SK-N-SH (cell line): Measurements from ENCODE around the gene ATP8B3. TPM values are rescaled to one million over a fixed set of nuclear protein-coding genes. Genes with fewer than 3 reads are reported as not detected.
A peak's percentile ranks its signal among the peaks of the same experiment; 100 is the strongest.

Source experiments
- CTCF ChIA-PET: fragments of 300-600, 350-600 bp; formaldehyde crosslinking; extraction: SDS; loops from one replicate; lab custom pipeline; 2021; lab: Yijun Ruan, JAX
- POLR2A ChIA-PET: fragments of 350-600 bp; sonication (Branson Sonifier 250); formaldehyde crosslinking; extraction: SDS; loops from one replicate; lab custom pipeline; 2020; ENCODE audit warnings: antibody characterized with exemption, inconsistent platforms; lab: Yijun Ruan, JAX
- DNase-seq: peaks from one replicate; pipeline ENCODE4 v3.0.0; 2012
- H2AFZ ChIP-seq: fragments of 200-600 bp; sonication (generic); 2 replicates; pipeline ENCODE4 v1.8.1; 2016; ENCODE audit warnings: antibody characterized with exemption, mild to moderate bottlenecking, low read depth
- H3F3A ChIP-seq: fragments of 200-600 bp; sonication (generic); replicated peaks from 2 replicates; pipeline ENCODE3; 2016; ENCODE audit warnings: antibody characterized with exemption, mild to moderate bottlenecking; ENCODE audit not compliant: insufficient read depth
- H3K27ac ChIP-seq, 2 experiments: fragments of 200-500 bp in 1 of 2; fragments of 200-600 bp in 1 of 2; sonication (Bioruptor generic) in 1 of 2; sonication (generic), shearing (Covaris generic) in 1 of 2; 2 replicates each; pipeline versions ENCODE4 v1.5.1 to v1.6.1; 2014 to 2016; ENCODE audit warnings: low read depth in 2 of 2, inconsistent platforms in 1 of 2, low read length in 1 of 2, mild to moderate bottlenecking in 1 of 2, mixed read lengths in 1 of 2
- H3K27me3 ChIP-seq: fragments of 200-600 bp; sonication (generic), shearing (Covaris generic); 2 replicates; pipeline ENCODE4 v1.6.1; 2016; ENCODE audit warnings: mixed run types; ENCODE audit not compliant: insufficient read depth
- H3K36me3 ChIP-seq, 2 experiments: fragments of 200-500 bp in 1 of 2; fragments of 200-600 bp in 1 of 2; sonication (Bioruptor generic) in 1 of 2; sonication (generic) in 1 of 2; replicated peaks in 1 of 2; 2 replicates each; pipeline versions ENCODE3 to v1.5.1; 2014 to 2016; ENCODE audit warnings: low read length in 1 of 2, mild to moderate bottlenecking in 1 of 2; ENCODE audit not compliant: insufficient read depth in 2 of 2, control insufficient read depth in 1 of 2
- H3K4me1 ChIP-seq, 2 experiments: fragments of 200-500 bp in 1 of 2; fragments of 200-600 bp in 1 of 2; sonication (Bioruptor generic) in 1 of 2; sonication (generic), shearing (Covaris generic) in 1 of 2; 2 replicates each; pipeline versions ENCODE4 v1.5.1 to v1.6.1; 2014 to 2016; ENCODE audit warnings: low read depth in 1 of 2, low read length in 1 of 2, mixed run types in 1 of 2; ENCODE audit not compliant: insufficient read depth in 2 of 2, control insufficient read depth in 1 of 2
- H3K4me2 ChIP-seq: fragments of 200-600 bp; sonication (generic), shearing (Covaris generic); 2 replicates; pipeline ENCODE4 v1.6.1; 2017; ENCODE audit warnings: mixed run types
- H3K4me3 ChIP-seq, 2 experiments: fragments of 200-500 bp in 1 of 2; fragments of 200-600 bp in 1 of 2; sonication (Bioruptor generic) in 1 of 2; sonication (generic), shearing (Covaris generic) in 1 of 2; 2 replicates each; pipeline versions ENCODE4 v1.5.1 to v1.8.1; 2014 to 2016; ENCODE audit warnings: low read depth in 2 of 2, inconsistent platforms in 1 of 2, low read length in 1 of 2, mild to moderate bottlenecking in 1 of 2, mixed read lengths in 1 of 2, moderate library complexity in 1 of 2
- H3K79me2 ChIP-seq: fragments of 200-600 bp; sonication (generic); 2 replicates; pipeline ENCODE4 v1.8.1; 2017; ENCODE audit warnings: mild to moderate bottlenecking; ENCODE audit not compliant: insufficient read depth
- H3K9ac ChIP-seq: fragments of 200-600 bp; sonication (generic); 2 replicates; pipeline ENCODE4 v1.6.1; 2017; ENCODE audit warnings: mixed run types
- H3K9me2 ChIP-seq: fragments of 200-600 bp; sonication (generic); 2 replicates; pipeline ENCODE4 v1.6.1; 2017; ENCODE audit warnings: mixed run types
- H3K9me3 ChIP-seq: fragments of 200-600 bp; sonication (generic); 2 replicates; pipeline ENCODE4 v1.6.1; 2017; ENCODE audit warnings: mixed run types, mild to moderate bottlenecking, moderate library complexity
- H4K20me1 ChIP-seq: fragments of 200-600 bp; sonication (generic); 2 replicates; pipeline ENCODE4 v1.6.1; 2017; ENCODE audit warnings: mild to moderate bottlenecking, mixed run types; ENCODE audit not compliant: insufficient read depth
- FOXJ3 ChIP-seq: sonication (generic); formaldehyde crosslinking; IDR thresholded peaks from 2 replicates; pipeline ENCODE4 v1.5.1; 2020; ENCODE audit warnings: mild to moderate bottlenecking, missing genetic modification reagents
- GABPA ChIP-seq: IDR thresholded peaks from 2 replicates; pipeline ENCODE4 v1.4.0; 2012; ENCODE audit warnings: low read depth, mild to moderate bottlenecking
- GATA2 ChIP-seq: sonication (generic); formaldehyde crosslinking; IDR thresholded peaks from 2 replicates; pipeline ENCODE4 v1.5.0; 2020; ENCODE audit warnings: mild to moderate bottlenecking, missing genetic modification reagents
- IRF3 ChIP-seq: fragments of 150-350 bp; IDR thresholded peaks from 2 replicates; pipeline ENCODE4 v1.6.1; 2016; ENCODE audit warnings: mild to moderate bottlenecking, low read depth, low read length
- MEF2A ChIP-seq: IDR thresholded peaks from 2 replicates; pipeline ENCODE4 v1.4.0; 2012; ENCODE audit warnings: low read depth, borderline replicate concordance
- MXI1 ChIP-seq: IDR thresholded peaks from 2 replicates; pipeline ENCODE4 v1.6.1; 2012; ENCODE audit warnings: mild to moderate bottlenecking, low read depth, low read length, improper control_type of control experiment
- REST ChIP-seq: IDR thresholded peaks from 2 replicates; pipeline ENCODE4 v1.6.1; 2012; ENCODE audit warnings: mild to moderate bottlenecking, low read depth, low read length, moderate library complexity
- RFX5 ChIP-seq: IDR thresholded peaks from 2 replicates; pipeline ENCODE4 v1.6.1; 2012; ENCODE audit warnings: mild to moderate bottlenecking, improper control_type of control experiment, low read length
- TEAD4 ChIP-seq: IDR thresholded peaks from 2 replicates; pipeline ENCODE4 v1.4.0; 2012; ENCODE audit warnings: mild to moderate bottlenecking, borderline replicate concordance; ENCODE audit not compliant: insufficient read depth
- USF2 ChIP-seq: fragments of 150-350 bp; IDR thresholded peaks from 2 replicates; pipeline ENCODE4 v1.6.1; 2017; ENCODE audit warnings: antibody characterized with exemption, low read length, low read depth, borderline replicate concordance
- WGBS: methylation state at CpG from one replicate; pipeline ENCODE4 v1.1.6; 2017; ENCODE audit warnings: low lambda C conversion rate; 5-methylcytosine and 5-hydroxymethylcytosine counted together
- polyA plus RNA-seq, 3 experiments: library from polyadenylated mRNA; depleted of rRNA; stranded (reverse); fragments of >200 nt; gene quantifications; 2 replicates each; pipeline ENCODE4 v1.2.3, GENCODE V29; 2012

Gene ATP8B3
- polyA plus RNA-seq, 1 of the 3 experiments (the other 2 are of a cell fraction), result 8.0 TPM

- Histone ChIP-seq H3F3A (peaks cover 8% of the 10 kb centered on the region), H3K9ac (no peak overlapping the region), H3K9me3 (no peaks in the 10 kb centered on the region), H3K9me2 (no peaks in the 10 kb centered on the region), H3K4me1 (no peaks in the 10 kb centered on the region), H4K20me1 (peaks cover 17% of the 10 kb centered on the region; the same call in 1 of the 2 replicates), H3K27me3 (peaks cover 70% of the 10 kb centered on the region), H3K4me2 (peak overlapping the region; percentile 50; the same call in 1 of the 2 replicates), H3K4me3 (no peak overlapping the region), H2AFZ (no peak overlapping the region), H3K36me3 (no peaks in the 10 kb centered on the region), H3K27ac (no peak overlapping the region), H3K79me2 (no peaks in the 10 kb centered on the region)
- WGBS, result 5% methylated on average over 16 of the region's 19 CpGs
- ChIA-PET POLR2A (no interaction called here), CTCF (no interaction called here)
- no peak for DNase-seq
- TF ChIP-seq RFX5 (no peak), MXI1 (no peak), GABPA (no peak), TEAD4 (no peak), GATA2 (CRISPR knock-in tag) (no peak), REST (no peak), USF2 (no peak), MEF2A (no peak), FOXJ3 (CRISPR knock-in tag) (no peak), IRF3 (no peak)
Measured at GRCh38 chr19:1744822-1745563, 67.1 kb downstream of the ATP8B3 start.
